HL-60 (cell line): ENCODE data around the gene RNFT1.
"Not testable (repeated sequence)": the region's sequence is repeated elsewhere in the genome, so short reads cannot be mapped to it uniquely, and the experiment has no call there.

Source experiments
- DNase-seq, 2 experiments: peaks; one replicate each; pipeline ENCODE4 v3.0.0-alpha.2; 2010 to 2020; ENCODE audit warnings: low read depth in 1 of 2, low spot score in 1 of 2
- H3K27ac ChIP-seq: fragments of 250-450 bp; sonication (Bioruptor Pico); replicated peaks from 2 replicates; pipeline ENCODE4 v1.5.1; 2020; ENCODE audit warnings: mild to moderate bottlenecking, moderate library complexity
- H3K27me3 ChIP-seq: fragments of 250-450 bp; sonication (Bioruptor Pico); 2 replicates; pipeline ENCODE4 v1.5.1; 2021; ENCODE audit warnings: mild to moderate bottlenecking, moderate library complexity; ENCODE audit not compliant: insufficient read depth, poor library complexity, severe bottlenecking
- H3K4me3 ChIP-seq: replicated peaks from 2 replicates; pipeline ENCODE4 v1.5.1; 2011; ENCODE audit warnings: mild to moderate bottlenecking, control low read depth, low read length; ENCODE audit not compliant: insufficient read depth
- GABPA ChIP-seq: IDR thresholded peaks from 2 replicates; pipeline ENCODE4 v1.6.1; 2012; ENCODE audit warnings: low read depth
- POLR2AphosphoS5 ChIP-seq: IDR thresholded peaks from 2 replicates; pipeline ENCODE4 v1.6.1; 2012; ENCODE audit warnings: low read depth
- SPI1 ChIP-seq: IDR thresholded peaks from 2 replicates; pipeline ENCODE4 v1.6.1; 2012; ENCODE audit warnings: low read depth, mild to moderate bottlenecking, borderline replicate concordance
- TF ChIP-seq, protein P1 (sequence below): IDR thresholded peaks from one replicate; pipeline ENCODE4 v1.5.1; 2011; ENCODE audit warnings: low read length, control low read depth, inconsistent platforms; ENCODE audit not compliant: insufficient read depth
- TF ChIP-seq, protein P2 (sequence below): IDR thresholded peaks from 2 replicates; pipeline ENCODE4 v1.6.1; 2012; ENCODE audit warnings: low read depth; ENCODE audit not compliant: insufficient replicate concordance

RNFT1 gene

GRCh38 chr17:59973483-59973882 is 8.9 kb upstream of the RNFT1 start:
- H3K27me3 ChIP-seq, DNase-seq: not testable (repeated sequence)

DNA sequence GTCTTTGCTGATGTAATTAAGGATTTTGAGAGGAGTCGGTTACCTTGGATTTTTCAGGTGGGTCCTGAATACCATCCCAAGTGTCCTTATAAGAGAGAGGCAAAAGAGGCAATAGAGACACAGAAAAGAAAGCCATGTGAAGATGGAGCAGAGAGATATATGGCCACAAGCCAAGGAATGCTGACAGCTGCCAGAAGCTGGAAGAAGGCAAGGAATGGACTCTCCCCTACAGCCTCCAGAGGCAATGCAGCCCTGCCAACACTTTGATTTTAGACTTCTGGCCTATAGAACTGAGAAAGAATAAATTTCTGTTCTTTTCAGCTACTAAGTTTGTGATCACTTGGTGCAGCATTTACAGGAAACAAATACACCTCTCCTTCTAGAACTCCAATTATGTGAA is 8.2 kb upstream of the RNFT1 start:
- DNase-seq, result no peak
- no peaks in the 10 kb centered on the region for H3K27me3 ChIP-seq
- no peak overlapping the region for H3K4me3 ChIP-seq
- H3K27ac ChIP-seq, result no peak overlapping the region
- TF ChIP-seq, protein P1, sequence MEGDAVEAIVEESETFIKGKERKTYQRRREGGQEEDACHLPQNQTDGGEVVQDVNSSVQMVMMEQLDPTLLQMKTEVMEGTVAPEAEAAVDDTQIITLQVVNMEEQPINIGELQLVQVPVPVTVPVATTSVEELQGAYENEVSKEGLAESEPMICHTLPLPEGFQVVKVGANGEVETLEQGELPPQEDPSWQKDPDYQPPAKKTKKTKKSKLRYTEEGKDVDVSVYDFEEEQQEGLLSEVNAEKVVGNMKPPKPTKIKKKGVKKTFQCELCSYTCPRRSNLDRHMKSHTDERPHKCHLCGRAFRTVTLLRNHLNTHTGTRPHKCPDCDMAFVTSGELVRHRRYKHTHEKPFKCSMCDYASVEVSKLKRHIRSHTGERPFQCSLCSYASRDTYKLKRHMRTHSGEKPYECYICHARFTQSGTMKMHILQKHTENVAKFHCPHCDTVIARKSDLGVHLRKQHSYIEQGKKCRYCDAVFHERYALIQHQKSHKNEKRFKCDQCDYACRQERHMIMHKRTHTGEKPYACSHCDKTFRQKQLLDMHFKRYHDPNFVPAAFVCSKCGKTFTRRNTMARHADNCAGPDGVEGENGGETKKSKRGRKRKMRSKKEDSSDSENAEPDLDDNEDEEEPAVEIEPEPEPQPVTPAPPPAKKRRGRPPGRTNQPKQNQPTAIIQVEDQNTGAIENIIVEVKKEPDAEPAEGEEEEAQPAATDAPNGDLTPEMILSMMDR, result no peak
- TF ChIP-seq SPI1 (no peak), GABPA (no peak), POLR2AphosphoS5 (no peak)
- TF ChIP-seq, protein P2, sequence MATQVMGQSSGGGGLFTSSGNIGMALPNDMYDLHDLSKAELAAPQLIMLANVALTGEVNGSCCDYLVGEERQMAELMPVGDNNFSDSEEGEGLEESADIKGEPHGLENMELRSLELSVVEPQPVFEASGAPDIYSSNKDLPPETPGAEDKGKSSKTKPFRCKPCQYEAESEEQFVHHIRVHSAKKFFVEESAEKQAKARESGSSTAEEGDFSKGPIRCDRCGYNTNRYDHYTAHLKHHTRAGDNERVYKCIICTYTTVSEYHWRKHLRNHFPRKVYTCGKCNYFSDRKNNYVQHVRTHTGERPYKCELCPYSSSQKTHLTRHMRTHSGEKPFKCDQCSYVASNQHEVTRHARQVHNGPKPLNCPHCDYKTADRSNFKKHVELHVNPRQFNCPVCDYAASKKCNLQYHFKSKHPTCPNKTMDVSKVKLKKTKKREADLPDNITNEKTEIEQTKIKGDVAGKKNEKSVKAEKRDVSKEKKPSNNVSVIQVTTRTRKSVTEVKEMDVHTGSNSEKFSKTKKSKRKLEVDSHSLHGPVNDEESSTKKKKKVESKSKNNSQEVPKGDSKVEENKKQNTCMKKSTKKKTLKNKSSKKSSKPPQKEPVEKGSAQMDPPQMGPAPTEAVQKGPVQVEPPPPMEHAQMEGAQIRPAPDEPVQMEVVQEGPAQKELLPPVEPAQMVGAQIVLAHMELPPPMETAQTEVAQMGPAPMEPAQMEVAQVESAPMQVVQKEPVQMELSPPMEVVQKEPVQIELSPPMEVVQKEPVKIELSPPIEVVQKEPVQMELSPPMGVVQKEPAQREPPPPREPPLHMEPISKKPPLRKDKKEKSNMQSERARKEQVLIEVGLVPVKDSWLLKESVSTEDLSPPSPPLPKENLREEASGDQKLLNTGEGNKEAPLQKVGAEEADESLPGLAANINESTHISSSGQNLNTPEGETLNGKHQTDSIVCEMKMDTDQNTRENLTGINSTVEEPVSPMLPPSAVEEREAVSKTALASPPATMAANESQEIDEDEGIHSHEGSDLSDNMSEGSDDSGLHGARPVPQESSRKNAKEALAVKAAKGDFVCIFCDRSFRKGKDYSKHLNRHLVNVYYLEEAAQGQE, result no peak

More at GRCh38 chr17:59973483-59973882, 8.9 kb upstream of the RNFT1 start:
- not testable (repeated sequence) for H3K27ac ChIP-seq, H3K4me3 ChIP-seq

GRCh38 chr17:59971771-59972170 is 7.2 kb upstream of the RNFT1 start:
- H3K4me3 ChIP-seq, H3K27me3 ChIP-seq, DNase-seq, H3K27ac ChIP-seq: not testable (repeated sequence)

DNA sequence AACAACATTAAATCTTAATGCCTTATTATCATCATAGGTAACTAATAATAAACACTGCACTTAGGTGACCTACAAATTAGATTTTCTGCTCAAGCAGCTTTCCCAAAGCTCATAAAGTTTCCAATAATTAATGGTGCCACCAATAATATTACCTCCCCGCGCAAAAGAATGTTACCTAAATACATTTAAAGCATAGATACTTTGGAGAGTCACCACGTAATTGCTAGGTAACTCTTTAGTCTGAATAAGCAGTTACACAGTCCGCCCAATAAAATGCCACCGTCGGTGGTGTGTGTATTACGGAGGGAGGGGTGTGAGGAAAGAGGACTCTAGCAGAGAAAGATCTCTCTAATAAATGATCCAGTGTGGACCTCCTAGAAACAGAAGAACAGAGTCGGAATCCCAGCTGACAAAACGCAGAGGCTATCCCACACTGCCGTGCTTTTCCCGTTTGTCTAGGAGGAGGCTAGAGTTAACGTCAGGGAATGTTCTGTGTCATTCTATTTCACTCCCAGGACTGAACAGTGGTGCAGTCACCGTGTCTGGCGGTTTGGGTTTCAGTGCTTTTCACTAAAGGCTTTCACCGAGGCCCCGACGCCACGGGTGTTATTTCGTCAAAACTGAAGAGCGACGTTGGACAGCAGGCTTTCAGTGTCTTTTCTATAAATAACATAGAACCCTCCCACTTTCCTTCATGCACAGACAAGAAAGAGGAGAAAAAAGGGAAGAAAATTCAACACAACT is 630 bp downstream of the RNFT1 start:
- Histone ChIP-seq H3K27me3 (no peaks in the 10 kb centered on the region), H3K4me3 (peak overlapping the region; percentile 76), H3K27ac (peak overlapping the region; percentile 93)
- TF ChIP-seq GABPA, result no peak
- TF ChIP-seq, protein P1, result no peak
- TF ChIP-seq, protein P2, result no peak
- peak in 1 of 2 experiments; percentile 68 for DNase-seq

DNA sequence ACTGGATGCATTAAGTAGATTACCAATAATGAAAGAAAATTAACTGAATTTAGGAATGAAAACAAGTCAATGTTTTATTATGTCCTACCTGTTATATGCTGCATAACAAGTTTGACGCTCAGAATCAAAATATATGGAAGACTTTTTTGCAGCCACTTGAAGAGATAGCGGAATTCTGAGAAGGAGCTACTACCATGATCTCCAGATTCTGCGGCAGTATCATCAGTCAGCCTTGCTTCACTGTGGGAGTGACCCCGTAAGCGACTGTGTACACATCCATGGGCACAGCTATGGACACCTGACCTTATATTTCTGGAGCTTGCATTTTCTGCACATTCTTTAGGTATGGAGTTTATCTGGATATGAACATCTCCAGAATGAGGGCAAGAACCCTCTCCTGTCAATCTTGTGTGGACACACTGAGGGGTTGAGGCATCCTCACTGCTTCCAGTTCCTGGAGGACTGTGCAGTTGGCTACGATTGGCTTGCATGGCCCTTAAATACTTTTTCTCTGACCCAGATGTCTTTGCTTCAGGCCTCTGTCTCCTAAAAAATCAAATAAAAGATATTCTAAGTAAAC is 1.7 kb downstream of the RNFT1 start:
- Histone ChIP-seq H3K27me3 (no peaks in the 10 kb centered on the region), H3K27ac (no peak overlapping the region), H3K4me3 (peak overlapping the region; percentile 76)
- no peak for DNase-seq
- TF ChIP-seq, protein P2, result no peak
- TF ChIP-seq POLR2AphosphoS5 (no peak), GABPA (no peak), SPI1 (no peak)
- TF ChIP-seq, protein P1, result no peak

GRCh38 chr17:59959574-59959973 is 5.0 kb downstream of the RNFT1 start:
- H3K27me3 ChIP-seq, H3K27ac ChIP-seq, H3K4me3 ChIP-seq, DNase-seq: not testable (repeated sequence)
